GM21390 (cell line): ENCODE results near the gene TTBK2.
"Not testable (repeated sequence)": the region's sequence is repeated elsewhere in the genome, so short reads cannot be mapped to it uniquely, and the experiment has no call there.

ENCODE experiments used
- ATAC-seq: cut with Tn5 transposase; IDR thresholded peaks from one replicate; pipeline ENCODE4 v1.9.1; 2021; ENCODE audit not compliant: unreplicated experiment

The TTBK2 gene

DNA sequence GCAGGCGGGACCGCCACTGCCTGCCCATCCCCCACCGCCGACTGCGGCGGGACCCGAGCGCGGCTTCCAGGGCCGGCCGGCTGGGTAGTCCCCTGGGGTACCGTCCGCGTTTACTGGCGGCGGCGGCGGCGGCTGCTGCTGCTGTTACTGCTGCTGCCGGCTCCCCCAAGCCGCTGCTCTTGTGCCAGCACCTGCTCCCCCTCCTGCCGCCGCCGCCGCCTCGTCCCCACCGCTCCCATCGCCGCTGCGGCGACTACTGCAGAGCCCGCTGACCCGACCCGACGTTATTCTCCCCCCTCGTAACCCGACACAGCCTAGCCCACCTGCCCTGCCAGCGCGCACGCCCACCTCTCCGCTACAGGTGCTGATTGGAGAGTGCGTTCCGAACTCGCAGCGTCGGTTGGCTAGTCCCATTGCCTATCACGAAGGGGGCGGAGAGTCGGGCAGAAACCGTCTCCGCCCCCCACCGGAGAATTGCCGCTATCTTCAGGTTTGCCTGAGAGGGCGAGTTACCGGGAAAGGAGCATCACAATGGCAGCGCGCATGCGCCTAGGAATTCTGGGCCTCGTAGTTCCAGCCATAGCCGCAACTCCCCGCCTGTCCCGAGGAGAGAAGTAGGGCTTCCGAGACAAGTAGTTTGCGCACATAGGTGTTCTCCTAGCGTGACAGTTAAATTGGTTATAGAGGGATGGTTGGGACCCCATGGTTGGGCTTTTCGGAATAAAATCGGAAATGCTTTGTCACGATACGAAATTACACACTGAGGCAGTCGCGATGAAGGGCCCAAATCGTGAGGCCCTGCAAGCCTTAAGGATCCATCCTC is at the start of gene TTBK2:
Gene TTBK2 (minus strand): TSS at position 260 of the 823 bp plus-strand sequence. CDS start 42,161 bp downstream, outside the sequence.
- peak; percentile 86 for ATAC-seq

DNA sequence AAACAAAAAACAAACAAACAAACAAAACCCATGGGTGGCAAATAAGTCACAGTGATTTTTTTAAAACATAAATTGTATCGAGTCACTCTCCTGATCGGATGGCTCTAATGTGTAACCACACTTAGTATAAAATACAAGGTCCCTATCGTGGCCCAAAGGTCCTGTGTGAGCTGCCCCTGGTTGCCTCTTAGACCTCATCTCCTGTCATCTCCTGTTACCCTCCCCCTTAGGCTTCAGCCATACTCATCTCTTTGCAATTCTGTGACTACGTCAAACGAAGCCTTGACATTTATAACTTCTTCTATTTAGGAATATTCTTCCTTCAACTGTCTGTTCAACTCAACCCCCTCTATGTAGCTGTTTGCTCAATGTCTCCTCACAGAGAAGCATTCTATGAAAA is 43.9 kb upstream of the TTBK2 start:
- no peak for ATAC-seq

DNA sequence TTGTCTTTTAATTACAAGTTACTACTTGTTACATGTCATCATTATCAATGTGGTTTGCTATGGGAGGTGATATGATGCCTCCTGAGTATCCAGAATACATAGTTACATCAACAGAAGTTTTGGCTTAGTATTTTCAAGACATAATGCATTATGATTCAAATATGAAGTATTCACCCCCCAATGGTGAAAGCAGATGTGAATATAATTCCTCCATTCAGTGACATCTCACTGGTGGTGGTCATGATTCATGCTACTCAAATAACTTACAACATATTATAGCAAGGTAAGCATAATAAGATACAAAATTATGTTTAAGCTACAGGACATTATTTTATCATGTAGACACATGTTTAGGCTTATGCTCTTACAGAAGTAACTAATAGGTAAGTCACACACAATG is 34.9 kb upstream of the TTBK2 start:
- ATAC-seq: no peak

DNA sequence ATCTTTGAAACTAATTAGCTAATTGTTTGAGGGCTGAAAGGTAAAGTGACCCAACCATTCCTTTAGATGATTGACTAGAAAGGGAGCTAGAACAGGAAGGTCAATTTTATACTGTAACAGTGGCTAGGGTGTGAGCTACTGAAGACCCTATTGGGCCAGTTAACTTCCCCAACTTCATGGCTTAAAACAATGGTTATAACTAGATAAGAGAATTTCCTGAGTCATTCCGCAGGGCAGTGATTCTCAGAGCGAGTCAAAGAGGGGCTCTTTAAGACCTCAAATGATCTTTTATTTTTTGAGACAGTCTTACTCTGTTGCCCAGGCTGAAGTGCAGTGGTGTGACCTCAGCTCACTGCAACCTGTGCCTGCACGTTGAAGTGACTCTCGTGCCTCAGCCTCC is 33.7 kb upstream of the TTBK2 start:
- no peak for ATAC-seq

DNA sequence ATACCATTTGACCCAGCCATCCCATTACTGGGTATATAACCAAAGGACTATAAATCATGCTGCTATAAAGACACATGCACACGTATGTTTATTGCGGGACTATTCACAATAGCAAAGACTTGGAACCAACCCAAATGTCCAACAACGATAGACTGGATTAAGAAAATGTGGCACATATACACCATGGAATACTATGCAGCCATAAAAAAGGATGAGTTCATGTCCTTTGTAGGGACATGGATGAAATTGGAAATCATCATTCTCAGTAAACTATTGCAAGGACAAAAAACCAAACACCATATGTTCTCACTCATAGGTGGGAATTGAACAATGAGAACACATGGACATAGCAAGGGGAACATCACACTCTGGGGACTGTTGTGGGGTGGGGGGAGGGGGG is 28.3 kb upstream of the TTBK2 start:
- ATAC-seq: not testable (repeated sequence)

DNA sequence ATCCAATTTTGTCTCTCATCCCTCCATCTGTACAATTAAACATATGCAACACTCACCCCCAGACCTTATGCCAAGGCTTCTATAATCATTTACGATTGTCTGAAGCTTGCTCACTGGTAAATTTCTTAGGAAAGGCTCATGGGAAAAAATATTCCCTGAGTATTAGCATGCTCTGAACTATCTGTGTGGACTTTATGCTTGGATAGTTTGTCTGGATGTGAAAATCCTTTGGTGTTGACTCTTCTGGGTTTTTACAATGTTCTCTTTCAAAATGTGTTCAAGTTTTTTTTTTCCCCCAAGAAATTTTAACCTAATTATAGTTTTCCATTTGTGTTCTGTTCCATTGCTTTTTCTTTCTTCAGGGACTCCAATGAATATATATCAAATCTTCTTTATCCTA is 19.9 kb upstream of the TTBK2 start:
- no peak for ATAC-seq

DNA sequence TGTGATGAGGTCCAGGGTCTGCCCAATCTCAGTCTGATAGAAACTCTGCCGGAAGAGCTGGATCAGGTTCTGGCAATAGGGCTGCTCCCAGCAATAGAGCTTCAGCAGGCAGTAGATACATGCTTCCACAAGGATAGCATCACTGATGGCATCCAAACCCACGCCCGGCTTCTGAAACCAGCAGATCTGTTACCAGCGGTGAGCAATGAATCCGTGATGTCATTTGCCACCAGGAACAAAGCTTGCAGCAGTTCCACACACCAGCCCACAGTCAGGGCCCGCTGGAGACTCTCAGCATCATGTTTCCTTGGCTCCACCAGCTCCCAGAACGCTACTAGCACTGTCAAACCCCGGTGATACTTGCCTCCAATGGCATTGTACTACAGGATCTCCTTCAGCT is 19.3 kb upstream of the TTBK2 start:
- ATAC-seq: no peak

DNA sequence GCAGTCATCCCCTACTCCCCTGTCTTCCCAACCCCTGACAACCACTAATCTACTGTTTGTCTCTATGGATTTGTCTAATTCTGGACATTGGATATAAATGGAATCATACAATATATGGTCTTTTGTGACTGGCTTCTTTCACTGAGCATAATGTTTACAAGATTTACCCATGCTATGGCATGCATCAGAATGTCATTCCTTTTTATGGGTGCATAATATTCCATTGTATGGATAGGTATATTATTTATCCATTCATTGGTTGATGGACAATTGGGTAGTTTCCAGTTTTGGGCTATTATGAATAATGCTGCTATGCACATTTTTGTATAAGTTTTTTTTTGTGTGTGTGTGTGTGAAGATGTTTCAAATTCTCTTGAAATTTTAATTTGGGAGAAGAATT is 16.6 kb upstream of the TTBK2 start:
- no peak for ATAC-seq

DNA sequence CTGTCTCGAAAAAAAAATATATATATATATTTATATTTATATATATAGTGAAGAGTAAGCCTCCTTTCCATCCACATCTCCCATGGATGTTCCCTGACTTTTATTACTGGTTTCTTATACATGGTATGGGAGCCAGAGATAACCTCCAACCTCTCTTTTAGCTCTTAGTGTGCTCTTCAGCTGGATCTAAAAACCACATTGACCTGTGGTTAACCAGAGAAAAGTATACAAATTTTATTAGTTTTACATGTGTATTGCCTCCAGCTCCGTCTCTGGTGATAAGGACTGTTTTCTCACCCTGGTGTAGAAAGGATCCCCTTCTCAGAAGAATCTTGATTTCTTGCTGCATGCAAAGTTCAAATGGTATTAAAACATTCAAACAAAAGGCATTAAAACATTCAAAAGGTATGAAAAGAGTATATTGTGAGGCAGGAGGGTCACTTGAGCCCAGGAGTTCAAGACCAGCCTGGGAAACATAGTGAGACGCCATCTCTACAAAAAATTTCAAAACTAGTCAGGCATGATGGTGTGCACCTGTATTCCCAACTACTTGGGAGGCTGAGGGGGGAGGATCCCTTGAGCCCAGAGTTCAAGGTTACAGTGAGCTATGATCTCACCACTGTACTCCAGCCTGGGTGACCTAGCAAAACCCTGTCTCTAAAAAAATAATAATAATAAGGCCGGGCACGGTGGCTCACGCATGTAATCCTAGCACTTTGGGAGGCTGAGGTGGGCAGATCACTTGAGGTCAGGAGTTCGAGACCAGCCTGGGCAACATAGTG is 13.5 kb upstream of the TTBK2 start:
- no peak for ATAC-seq

DNA sequence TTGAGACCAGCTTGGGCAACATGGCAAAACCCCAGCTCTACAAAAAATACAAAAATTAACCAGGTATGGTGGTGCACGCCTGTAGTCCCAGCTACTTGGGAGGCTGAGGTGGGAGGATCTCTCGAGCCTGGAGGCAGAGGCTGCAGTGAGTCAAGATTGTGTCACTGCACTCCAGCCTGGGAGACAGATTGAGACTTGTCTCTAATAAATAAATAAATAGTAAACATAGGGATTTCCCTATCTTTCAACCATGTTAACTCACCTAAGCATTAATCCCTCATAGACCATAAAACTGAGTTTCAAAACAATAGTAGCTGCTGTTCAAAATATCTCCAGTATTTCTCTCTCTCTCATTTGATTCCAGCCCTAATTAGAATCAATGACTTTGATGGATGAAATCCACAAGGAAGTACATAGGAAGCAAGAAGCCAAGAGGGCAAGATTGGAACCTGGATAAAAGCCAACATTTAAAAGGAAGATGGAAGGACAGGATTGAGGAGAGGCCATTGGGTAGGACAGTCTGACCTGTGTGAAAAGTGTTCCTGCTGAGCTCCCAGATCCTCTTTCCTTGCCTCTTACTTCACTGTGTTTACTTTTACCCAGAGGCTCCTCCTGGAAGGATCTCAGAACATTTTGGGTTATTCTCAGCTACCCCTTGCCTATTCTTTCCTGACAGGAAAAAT is 12.4 kb upstream of the TTBK2 start:
- no peak for ATAC-seq

DNA sequence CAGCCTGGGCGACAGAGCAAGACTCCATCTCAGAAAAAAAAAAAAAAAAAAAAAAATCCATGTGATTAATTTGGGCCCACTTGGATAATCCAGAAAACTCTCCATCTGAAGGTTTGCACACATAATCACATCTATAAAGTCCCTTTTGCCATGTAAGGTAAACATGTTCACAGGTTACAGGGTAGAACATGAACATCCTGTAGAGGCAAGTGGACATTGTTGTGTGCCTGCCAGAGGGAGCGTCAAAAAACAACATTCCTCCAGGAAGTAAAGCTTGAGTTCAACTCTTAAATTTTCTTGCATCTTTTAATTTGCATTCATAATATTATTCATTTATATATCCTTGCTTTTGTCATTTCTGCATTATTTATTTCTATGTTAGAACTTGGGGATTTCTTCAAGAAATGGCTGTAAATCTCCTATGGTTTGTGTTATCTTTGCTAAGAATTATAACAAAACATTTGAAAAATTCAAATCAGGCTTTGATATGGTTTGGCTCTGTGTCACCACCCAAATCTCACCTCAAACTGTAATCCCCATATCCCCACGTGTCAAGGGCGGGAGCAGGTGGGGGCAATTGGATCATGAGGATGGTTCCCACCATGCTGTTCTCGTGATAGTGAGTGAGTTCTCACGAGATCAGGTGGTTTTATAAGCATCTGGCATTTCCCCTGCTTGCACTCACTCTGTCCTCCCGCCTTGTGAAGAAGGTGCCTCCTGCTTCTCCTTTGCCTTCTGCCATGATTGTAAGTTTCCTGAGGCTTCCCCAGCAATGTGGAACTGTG is 11.3 kb upstream of the TTBK2 start:
- no peak for ATAC-seq

DNA sequence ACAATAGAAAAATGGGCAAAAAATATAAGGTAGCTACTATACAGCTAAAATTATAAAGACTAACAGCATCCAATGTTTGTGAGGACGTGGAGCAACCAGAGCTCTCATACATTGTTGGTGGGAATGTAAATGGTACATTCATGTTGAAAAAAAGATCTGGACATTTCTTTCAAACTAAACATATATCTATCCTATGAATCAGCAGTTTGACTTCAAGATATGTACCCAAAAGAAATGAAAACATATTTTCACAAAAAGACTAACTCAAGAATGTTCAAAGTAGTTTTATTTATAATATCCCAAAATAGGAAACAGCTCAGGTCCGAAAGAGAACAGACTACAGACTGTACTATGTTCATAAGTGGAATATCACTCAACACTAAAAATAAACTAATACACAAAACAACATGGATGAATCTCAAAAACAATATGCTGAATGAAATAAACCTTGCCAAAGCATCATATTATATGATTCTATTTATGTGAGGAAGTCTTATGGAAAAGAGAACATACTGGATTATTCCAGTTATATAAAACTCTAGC is 8.8 kb upstream of the TTBK2 start:
- ATAC-seq: no peak

DNA sequence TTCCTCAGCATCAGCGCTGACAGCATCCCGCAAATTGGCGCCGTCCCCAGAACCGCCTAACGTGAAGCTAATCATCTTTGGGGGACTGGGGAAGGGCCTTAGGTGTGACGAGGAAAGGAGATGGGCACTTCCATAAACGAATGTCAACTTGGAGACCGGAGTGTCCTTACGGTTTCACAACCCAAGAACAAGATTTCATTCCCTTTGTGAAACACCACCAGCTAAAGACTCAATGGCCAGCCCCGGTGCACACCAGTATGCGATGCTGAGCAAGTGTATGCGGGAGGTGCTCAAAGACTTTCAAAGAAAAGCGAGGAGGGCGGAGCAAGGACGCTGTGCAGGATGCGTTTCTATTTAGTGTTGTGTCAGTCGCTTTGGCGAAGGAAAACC is 759 bp upstream of the TTBK2 start:
- ATAC-seq: no peak

DNA sequence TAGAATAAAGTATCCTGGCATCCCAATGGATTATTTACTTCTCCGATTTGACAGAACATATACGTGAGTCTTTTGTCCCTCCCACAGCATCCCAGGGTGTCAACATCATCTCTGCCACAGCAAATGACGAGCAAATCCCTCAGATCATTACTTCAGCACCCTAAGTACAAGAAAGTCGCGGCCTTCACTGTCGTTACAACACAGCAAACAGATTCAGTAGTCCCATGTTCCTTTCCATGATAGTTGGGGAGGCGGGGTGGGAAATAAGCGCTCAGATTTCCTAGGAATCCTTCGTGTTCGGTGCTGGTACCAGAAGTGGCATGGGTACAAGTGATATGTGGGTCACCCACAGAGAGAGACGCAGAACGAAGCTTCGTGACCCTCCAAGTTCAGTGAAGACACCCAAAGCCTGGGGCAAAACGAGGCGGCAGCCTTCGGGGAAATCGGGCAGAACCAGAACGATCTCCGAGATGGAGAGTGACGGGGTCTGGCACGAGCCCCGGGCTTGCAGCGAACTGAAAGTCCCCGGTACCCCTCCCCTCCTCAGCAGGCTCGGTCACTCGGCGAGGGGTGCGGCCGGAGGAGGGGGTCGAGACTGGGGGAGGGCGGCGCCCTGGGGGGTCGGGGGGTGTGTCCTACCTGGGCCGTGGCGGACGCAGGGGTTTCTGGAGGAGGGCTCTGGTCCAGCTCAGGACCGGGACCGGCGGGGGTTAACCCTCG is 619 bp downstream of the TTBK2 start:
- ATAC-seq: peak; percentile 22

DNA sequence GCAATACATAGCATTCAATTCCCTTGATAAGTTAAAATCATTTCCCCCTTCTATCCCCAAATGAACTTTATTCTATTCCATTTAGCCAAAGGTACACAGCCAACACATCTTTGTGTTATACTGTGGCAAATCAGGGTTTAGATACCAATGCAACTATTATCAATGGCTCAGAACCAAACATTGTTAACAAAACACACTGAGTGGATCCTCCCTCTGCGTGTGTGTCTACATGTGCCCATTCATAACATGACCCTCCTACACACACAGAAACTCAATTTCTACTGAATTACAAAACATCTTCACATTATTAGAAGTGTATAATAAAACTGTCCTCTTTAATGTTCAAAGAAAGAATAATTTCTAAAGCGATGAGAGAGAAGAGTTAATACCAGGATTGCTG is 1.3 kb downstream of the TTBK2 start:
- ATAC-seq: no peak

DNA sequence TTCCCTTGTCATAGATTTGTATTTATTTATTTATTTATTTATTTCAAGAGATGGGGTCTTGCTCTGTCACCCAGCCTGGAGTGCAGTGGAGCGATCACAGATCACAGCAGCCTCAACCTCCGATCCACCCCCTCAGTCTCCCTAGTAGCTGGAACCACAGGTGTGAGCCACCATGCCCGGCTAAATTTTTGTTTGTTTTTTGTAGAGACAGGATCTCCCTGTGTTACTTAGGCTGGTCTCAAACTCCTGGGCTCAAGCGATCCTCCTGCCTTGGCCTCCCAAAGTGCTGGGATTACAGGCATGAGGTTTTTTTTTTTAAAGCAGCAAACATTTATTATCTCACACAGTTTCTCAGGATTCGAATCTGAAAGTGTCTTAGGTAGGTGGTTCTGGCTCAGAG is 2.5 kb downstream of the TTBK2 start:
- no peak for ATAC-seq

DNA sequence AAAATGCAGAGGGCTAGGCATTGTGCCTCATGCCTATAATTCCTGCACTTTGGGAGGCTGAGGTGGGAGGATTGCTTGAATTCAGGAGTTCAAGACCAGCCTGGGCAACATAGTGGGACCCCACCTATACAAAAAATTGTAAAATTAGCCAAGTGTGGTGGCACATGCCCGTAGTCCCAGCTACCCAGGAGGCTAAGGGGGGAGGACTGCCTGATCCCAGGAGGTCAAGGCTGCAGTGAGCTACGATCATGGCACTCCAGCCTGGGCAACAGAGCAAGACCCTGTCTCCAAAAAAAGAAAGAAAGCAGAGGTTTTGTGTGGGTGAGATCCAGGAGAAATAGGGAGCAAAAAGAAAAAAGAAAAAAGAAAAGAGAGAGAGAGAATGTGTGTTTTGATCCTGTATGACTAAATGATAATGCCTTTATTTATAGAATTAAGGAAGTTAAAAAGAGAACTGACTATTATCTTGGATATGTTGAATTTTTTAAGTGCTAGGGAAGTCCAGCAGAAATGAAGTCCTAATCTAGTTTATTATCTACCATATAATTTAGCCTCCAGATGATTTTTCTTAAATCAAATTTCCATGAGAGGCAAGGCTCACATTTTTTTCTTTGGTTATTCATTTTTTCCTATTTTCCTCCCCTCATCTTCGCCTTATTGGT is 4.8 kb downstream of the TTBK2 start:
- no peak for ATAC-seq

DNA sequence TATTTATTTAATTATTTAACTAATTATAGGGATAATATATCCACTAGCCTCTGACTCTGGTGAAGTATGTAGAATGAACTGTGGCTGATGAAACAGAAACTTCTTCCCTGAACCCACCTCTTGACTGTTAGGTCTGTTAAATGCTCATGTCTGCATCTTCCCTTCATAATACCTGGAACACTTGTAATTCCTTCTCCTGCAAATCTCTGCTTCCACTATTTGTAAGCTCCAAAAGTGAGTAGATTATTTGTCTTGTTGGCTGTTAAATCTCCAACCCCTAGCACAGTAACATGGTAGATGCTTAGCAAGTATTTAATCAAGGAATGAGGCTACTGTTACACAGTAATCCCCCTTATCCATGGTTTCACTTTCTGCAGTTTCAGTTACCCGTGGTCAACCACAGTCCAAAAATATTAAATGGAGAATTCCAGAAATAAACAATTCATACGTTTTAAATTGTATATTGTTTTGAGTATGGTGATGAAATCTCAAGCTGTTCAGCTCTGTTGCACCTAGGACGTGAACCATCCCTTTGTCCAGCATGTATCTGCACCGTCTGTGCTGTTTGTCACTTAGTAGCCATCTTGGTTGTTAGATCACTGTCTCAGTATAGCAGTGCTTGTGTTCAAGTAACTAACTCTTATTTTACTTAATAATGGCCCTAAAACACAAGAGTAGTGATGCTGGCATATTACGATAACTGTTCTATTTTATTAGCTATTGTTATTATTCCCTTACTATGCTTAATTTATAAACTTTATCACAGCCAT is 5.7 kb downstream of the TTBK2 start:
- ATAC-seq: no peak

DNA sequence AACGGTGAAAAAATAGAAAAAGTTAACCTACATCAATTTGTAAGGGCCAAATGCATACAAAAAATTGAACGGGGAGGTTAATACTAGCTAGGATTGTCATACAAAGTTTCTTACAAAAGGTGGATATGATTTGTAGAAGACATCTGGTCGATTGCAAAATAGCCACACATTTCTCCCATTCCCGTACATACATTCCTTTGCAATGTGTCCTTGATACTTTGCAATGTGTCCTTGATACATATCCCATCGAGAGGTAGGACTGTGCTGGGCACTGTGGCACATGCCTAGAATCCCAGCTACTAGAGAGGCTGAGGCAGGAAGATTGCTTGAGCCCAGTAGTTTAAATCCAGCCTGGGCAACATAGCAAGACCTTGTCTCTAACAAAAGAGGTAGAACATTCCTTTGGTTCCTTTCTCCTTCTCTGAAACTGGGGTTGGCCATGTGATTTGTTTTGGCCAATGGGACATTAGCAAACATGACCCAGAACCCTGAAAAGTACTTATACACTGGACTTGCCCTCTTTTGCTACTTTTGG is 9.5 kb downstream of the TTBK2 start:
- ATAC-seq: no peak
